SHP77 treated with DMSO at 0.1 percent for 48 hours (cell line): Measurements from ENCODE around the gene SPECC1.
A peak's percentile ranks its signal among the peaks of the same experiment; 100 is the strongest.
"Not testable (repeated sequence)": the region's sequence is repeated elsewhere in the genome, so short reads cannot be mapped to it uniquely, and the experiment has no call there.

ENCODE experiments used
- DNase-seq: peaks from one replicate; lab custom pipeline; 2025; lab: John Stamatoyannopoulos, UW

Gene SPECC1

DNA sequence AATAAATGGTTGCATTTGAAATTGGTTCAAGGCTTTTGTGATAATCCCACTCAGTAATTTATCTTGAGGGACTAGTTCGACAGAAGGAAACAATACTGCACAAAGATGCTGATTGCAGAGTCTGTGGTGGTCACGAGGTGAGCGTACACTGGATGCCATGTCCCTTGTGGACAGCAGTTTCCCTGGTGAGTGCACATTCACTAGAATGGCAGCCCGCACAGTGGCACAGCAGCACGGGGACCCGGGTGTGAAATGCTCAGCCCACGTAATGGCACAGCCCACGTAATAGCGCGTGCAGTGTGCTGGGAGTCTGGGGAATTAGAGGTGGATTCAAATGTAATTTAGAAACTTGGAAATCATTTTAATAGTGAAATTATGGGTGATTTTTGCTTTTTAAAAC, 304.1 kb downstream of the SPECC1 start:
- DNase-seq: no peak

DNA sequence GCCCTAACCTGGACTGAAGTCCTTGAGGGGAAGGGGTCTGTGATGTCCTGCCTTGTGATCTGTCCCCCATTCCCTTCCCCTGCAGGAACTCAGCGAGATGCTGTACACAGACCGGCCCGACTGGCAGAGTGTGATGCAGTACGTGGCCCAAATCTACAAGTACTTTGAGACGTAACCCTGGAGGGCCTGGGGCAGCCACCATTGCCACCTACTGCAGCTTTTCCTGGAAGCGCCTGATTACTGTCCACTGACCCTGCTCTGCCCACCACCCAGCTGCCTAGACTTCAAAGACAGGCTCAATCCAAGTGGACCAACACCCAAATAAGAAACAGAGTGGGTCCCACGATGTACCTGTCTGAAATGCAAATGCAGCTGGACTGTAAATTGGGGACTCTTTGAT, 304.7 kb downstream of the SPECC1 start:
- DNase-seq: no peak

DNA sequence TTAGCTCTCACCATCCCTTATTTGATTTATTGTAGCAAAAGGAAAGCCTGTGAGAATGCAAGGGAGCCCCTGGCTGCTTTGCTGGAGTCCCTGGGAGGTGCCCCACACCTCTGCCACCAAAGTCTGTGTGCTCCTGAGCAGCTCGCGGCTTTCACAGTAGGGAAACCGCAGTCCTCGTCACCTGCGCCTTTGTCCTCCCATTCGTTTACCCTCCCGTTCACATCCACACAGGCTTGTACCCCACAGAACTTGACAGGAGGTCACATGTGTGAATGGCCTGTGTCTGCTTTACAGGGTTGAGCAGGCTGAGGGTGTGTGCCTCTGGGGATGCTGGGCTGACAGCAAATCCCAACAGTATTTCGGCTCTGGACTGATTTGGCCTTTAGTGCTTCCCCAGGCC, 305.7 kb downstream of the SPECC1 start:
- no peak for DNase-seq

GRCh38 chr17:20315311-20315710, 306.2 kb downstream of the SPECC1 start:
- no peak for DNase-seq

- DNase-seq: no peak
Measured at GRCh38 chr17:20315821-20316220, 306.7 kb downstream of the SPECC1 start.

- DNase-seq: peak; percentile 81
Measured at GRCh38 chr17:20320535-20321229, 311.5 kb downstream of the SPECC1 start.

DNA sequence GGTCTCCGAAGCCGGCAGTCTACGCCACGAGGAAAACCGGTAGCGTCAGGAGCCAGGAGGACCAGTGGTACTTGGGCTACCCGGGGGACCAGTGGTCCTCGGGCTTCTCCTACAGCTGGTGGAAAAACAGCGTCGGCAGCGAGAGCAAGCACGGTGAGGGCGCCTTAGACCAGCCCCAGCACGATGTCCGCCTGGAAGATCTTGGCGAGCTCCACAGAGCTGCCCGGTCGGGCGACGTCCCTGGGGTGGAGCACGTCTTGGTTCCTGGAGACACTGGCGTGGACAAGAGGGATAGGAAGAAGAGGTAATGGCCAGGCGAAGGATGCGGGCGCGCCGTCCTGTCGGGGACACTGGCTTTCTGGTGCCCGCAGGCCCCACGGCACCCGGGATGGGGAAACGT, 312.2 kb downstream of the SPECC1 start:
- not testable (repeated sequence) for DNase-seq

GRCh38 chr17:20327739-20328138, 318.6 kb downstream of the SPECC1 start:
- not testable (repeated sequence) for DNase-seq

DNA sequence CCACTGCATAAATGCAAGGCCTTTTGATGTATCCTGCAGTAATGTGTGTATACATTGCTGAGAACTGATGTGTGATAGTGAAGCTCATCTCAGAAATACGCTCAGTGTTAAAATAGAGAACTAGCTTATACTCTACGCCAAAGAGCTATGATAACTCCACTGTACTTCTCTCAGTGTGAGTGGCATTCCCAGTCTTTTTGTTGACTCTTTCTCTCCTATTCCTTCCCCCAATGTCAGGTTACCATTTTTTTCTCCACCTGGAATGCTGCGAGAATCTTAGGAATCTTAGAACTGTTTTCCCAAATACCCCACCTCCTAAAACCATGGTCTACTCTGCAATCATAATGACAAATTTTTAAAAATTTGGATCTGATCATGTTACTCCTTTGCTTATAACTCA, 342.2 kb downstream of the SPECC1 start:
- DNase-seq: not testable (repeated sequence)

GRCh38 chr17:20352567-20352966, 343.4 kb downstream of the SPECC1 start:
- not testable (repeated sequence) for DNase-seq

- not testable (repeated sequence) for DNase-seq
Measured at GRCh38 chr17:20363846-20364245, 354.7 kb downstream of the SPECC1 start.
